Activated CD4-positive, alpha-beta memory T cell treated with anti-CD3 and anti-CD28 coated beads for 36 hours (primary cell): Measurements from ENCODE around the gene PRR12. TPM values are rescaled to one million over a fixed set of nuclear protein-coding genes. Genes with fewer than 3 reads are reported as not detected.

ENCODE experiments used
- total RNA-seq, 2 experiments: library from RNA; stranded (reverse); gene quantifications; one replicate each; pipeline ENCODE4 v1.2.3, GENCODE V29; 2021

Gene PRR12
- total RNA-seq, 2 experiments from 2014 or later = 19.9 to 22.4 TPM

Other genes with a start within 250 kb of the PRR12 start
- not detected for gene TEAD2, start 228.8 kb upstream of the PRR12 start, total RNA-seq
- gene DKKL1, start 227.3 kb upstream of the PRR12 start, total RNA-seq = not detected
- 1 to 10 TPM; 2.3 to 2.6 TPM for gene KASH5, start 202.9 kb upstream of the PRR12 start, total RNA-seq
- gene PTH2, start 167.7 kb upstream of the PRR12 start, total RNA-seq = not detected
- gene GFY, start 165.8 kb upstream of the PRR12 start, total RNA-seq = not detected
- gene SLC17A7, start 149.7 kb upstream of the PRR12 start, total RNA-seq = under 1 TPM in 1 of 2 experiments, not detected in 1; 0.17 TPM
- gene PIH1D1, start 139.4 kb upstream of the PRR12 start, total RNA-seq = 100 to 1,000 TPM; 117 to 129 TPM
- 10 to 100 TPM; 43.7 to 44.2 TPM for gene ALDH16A1, start 138.0 kb upstream of the PRR12 start, total RNA-seq
- gene FLT3LG, start 117.0 kb upstream of the PRR12 start, total RNA-seq = 10 to 100 TPM; 50.1 to 51.0 TPM
- gene RPL13A, start 103.6 kb upstream of the PRR12 start, total RNA-seq = 1,000 to 10,000 TPM; 4,276 to 4,379 TPM
- gene RPS11, start 94.7 kb upstream of the PRR12 start, total RNA-seq = 1,000 to 10,000 TPM; 3,093 to 3,130 TPM
- 10 to 100 TPM; 13.2 to 17.2 TPM for gene FCGRT, start 78.5 kb upstream of the PRR12 start, total RNA-seq
- gene RCN3, start 63.2 kb upstream of the PRR12 start, total RNA-seq = 1 to 10 TPM; 6.3 to 6.5 TPM
- gene NOSIP, start 10.6 kb upstream of the PRR12 start, total RNA-seq = 10 to 100 TPM; 80.3 to 84.3 TPM
- gene PRRG2, start 9.9 kb upstream of the PRR12 start, total RNA-seq = 1 to 10 TPM in 1 of 2 experiments, under 1 TPM in 1; 0.85 to 1.5 TPM
- 10 to 100 TPM; 12.2 to 14.4 TPM for gene RRAS, start 49.0 kb downstream of the PRR12 start, total RNA-seq
- 10 to 100 TPM; 57.4 to 58.6 TPM for gene SCAF1, start 51.0 kb downstream of the PRR12 start, total RNA-seq
- 100 to 1,000 TPM; 143 to 156 TPM for gene IRF3, start 74.7 kb downstream of the PRR12 start, total RNA-seq
- 10 to 100 TPM; 87.2 to 89.1 TPM for gene BCL2L12, start 74.8 kb downstream of the PRR12 start, total RNA-seq
- 100 to 1,000 TPM; 315 to 325 TPM for gene PRMT1, start 86.1 kb downstream of the PRR12 start, total RNA-seq
- gene ADM5, start 98.4 kb downstream of the PRR12 start, total RNA-seq = 1 to 10 TPM; 2.9 to 3.0 TPM
- gene CPT1C, start 99.9 kb downstream of the PRR12 start, total RNA-seq = 1 to 10 TPM; 1.4 to 1.6 TPM
- under 1 TPM; 0.40 to 0.63 TPM for gene TSKS, start 172.1 kb downstream of the PRR12 start, total RNA-seq
- 10 to 100 TPM; 86.0 to 88.4 TPM for gene AP2A1, start 175.8 kb downstream of the PRR12 start, total RNA-seq
- gene FUZ, start 222.1 kb downstream of the PRR12 start, total RNA-seq = 10 to 100 TPM; 15.2 to 16.2 TPM
- gene MED25, start 227.1 kb downstream of the PRR12 start, total RNA-seq = 10 to 100 TPM; 45.6 to 50.2 TPM